GM23248 (cell line): Measurements from ENCODE around the gene LRRC18. TPM values are rescaled to one million over a fixed set of nuclear protein-coding genes. Genes with fewer than 3 reads are reported as not detected.

Experiments used
- DNase-seq: peaks from one replicate; pipeline ENCODE4 v3.0.0-alpha.2; 2015
- H2AFZ ChIP-seq: fragments of 200-600 bp; sonication (generic); 2 replicates; pipeline ENCODE4 v1.6.1; 2016; ENCODE audit warnings: antibody characterized with exemption
- H3F3A ChIP-seq: fragments of 200-600 bp; sonication (generic); 2 replicates; pipeline ENCODE4 v1.6.1; 2016; ENCODE audit warnings: mild to moderate bottlenecking, antibody characterized with exemption, mixed run types; ENCODE audit not compliant: insufficient read depth
- H3K27ac ChIP-seq: fragments of 200-600 bp; sonication (generic); 2 replicates; pipeline ENCODE4 v1.5.1; 2016; ENCODE audit warnings: mild to moderate bottlenecking
- H3K27me3 ChIP-seq: fragments of 200-600 bp; sonication (generic); replicated peaks from 2 replicates; pipeline ENCODE4 v1.6.1; 2016; ENCODE audit warnings: mild to moderate bottlenecking; ENCODE audit not compliant: insufficient read depth
- H3K36me3 ChIP-seq: fragments of 200-600 bp; sonication (generic); 2 replicates; pipeline ENCODE4 v1.6.1; 2016; ENCODE audit warnings: low read depth, mild to moderate bottlenecking
- H3K4me1 ChIP-seq: fragments of 200-600 bp; sonication (generic); 2 replicates; pipeline ENCODE4 v1.6.1; 2016; ENCODE audit warnings: mild to moderate bottlenecking; ENCODE audit not compliant: insufficient read depth
- H3K4me2 ChIP-seq: fragments of 200-600 bp; sonication (generic); one replicate; pipeline ENCODE4 v1.6.1; 2016; ENCODE audit warnings: mild to moderate bottlenecking; ENCODE audit not compliant: unreplicated experiment
- H3K4me3 ChIP-seq: fragments of 200-600 bp; sonication (generic); 2 replicates; pipeline ENCODE4 v1.5.1; 2016; ENCODE audit warnings: mild to moderate bottlenecking
- H3K79me2 ChIP-seq: fragments of 200-600 bp; sonication (generic); 2 replicates; pipeline ENCODE4 v1.6.1; 2016; ENCODE audit warnings: mild to moderate bottlenecking; ENCODE audit not compliant: insufficient read depth
- H3K9ac ChIP-seq: fragments of 200-600 bp; sonication (generic); 2 replicates; pipeline ENCODE4 v1.6.1; 2016; ENCODE audit warnings: mild to moderate bottlenecking
- H3K9me2 ChIP-seq: fragments of 200-600 bp; sonication (generic); 2 replicates; pipeline ENCODE4 v1.6.1; 2016; ENCODE audit warnings: mixed run types, mild to moderate bottlenecking, moderate library complexity; ENCODE audit not compliant: insufficient read depth
- H3K9me3 ChIP-seq: fragments of 200-600 bp; sonication (generic); one replicate; pipeline ENCODE4 v1.6.1; 2017; ENCODE audit warnings: low read depth
- H4K20me1 ChIP-seq: fragments of 200-600 bp; sonication (generic); 2 replicates; pipeline ENCODE4 v1.6.0; 2016; ENCODE audit not compliant: insufficient read depth
- EZH2 ChIP-seq: fragments of 200-600 bp; sonication (generic); IDR thresholded peaks from 2 replicates; pipeline ENCODE4 v1.6.1; 2018; ENCODE audit warnings: antibody characterized with exemption, mild to moderate bottlenecking; ENCODE audit not compliant: insufficient read depth, poor library complexity, severe bottlenecking
- EZH2phosphoT487 ChIP-seq: fragments of 200-600 bp; sonication (generic); IDR thresholded peaks from 2 replicates; pipeline ENCODE4 v1.6.1; 2018; ENCODE audit warnings: antibody characterized with exemption, moderate library complexity, mild to moderate bottlenecking, low read depth; ENCODE audit not compliant: insufficient read depth
- WGBS, 2 experiments: methylation state at CpG; one replicate each; pipeline ENCODE4 v1.1.6; 2015 to 2017; ENCODE audit warnings: low lambda C conversion rate in 2 of 2, low coverage in 1 of 2; ENCODE audit errors: missing lambda C conversion rate in 2 of 2; 5-methylcytosine and 5-hydroxymethylcytosine counted together
- in situ Hi-C: fragments of 300-500 bp; cut with MboI; formaldehyde crosslinking; loops from 2 replicates; pipeline ENCODE4 v1.15.0; 2020
- polyA plus RNA-seq: library from polyadenylated mRNA; unstranded; fragments of >200 nt; fragmentation: Nextera tagmentation; extraction: Ambion mirVana; gene quantifications from 2 replicates; pipeline ENCODE4 v1.2.1, GENCODE V29; 2016
- total RNA-seq: library from RNA; depleted of rRNA; stranded (reverse); fragments of >200 nt; shearing (Covaris generic); gene quantifications from 2 replicates; pipeline ENCODE4 v1.2.3, GENCODE V29; 2014

LRRC18 gene
- total and polyA plus RNA-seq, 2 experiments from 2014 or later: not detected

- H3K9ac ChIP-seq: no peak overlapping the region
- H2AFZ ChIP-seq: no peak overlapping the region
- DNase-seq: no peak
- H3F3A ChIP-seq: no peaks in the 10 kb centered on the region
- peaks cover 35% of the 10 kb centered on the region for H3K27me3 ChIP-seq
- no peaks in the 10 kb centered on the region for H3K4me1 ChIP-seq
- no peak for TF ChIP-seq EZH2phosphoT487
- no peak for TF ChIP-seq EZH2
- no peak overlapping the region for H3K27ac ChIP-seq
- no peaks in the 10 kb centered on the region for H3K79me2 ChIP-seq
- no peak overlapping the region for H3K4me3 ChIP-seq
- 56 to 59% methylated on average over 1 of the region's 1 CpG for WGBS, 2 experiments
- no peaks in the 10 kb centered on the region for H3K9me2 ChIP-seq
- H3K9me3 ChIP-seq: no peaks in the 10 kb centered on the region
- H4K20me1 ChIP-seq: no peaks in the 10 kb centered on the region
- no peak overlapping the region for H3K4me2 ChIP-seq
- H3K36me3 ChIP-seq: no peaks in the 10 kb centered on the region
- in situ Hi-C loops: no loop called here
Measured at GRCh38 chr10:48964038-48964437, 24.4 kb upstream of the LRRC18 start.

- no peak for DNase-seq
- Histone ChIP-seq H3F3A (no peaks in the 10 kb centered on the region), H3K36me3 (no peaks in the 10 kb centered on the region), H3K9me3 (no peaks in the 10 kb centered on the region), H3K4me1 (no peaks in the 10 kb centered on the region), H3K9me2 (no peaks in the 10 kb centered on the region), H4K20me1 (no peaks in the 10 kb centered on the region), H3K9ac (no peak overlapping the region), H3K4me3 (no peak overlapping the region), H3K4me2 (no peak overlapping the region), H2AFZ (no peak overlapping the region), H3K27ac (no peak overlapping the region), H3K79me2 (no peaks in the 10 kb centered on the region), H3K27me3 (peaks cover 28% of the 10 kb centered on the region)
- in situ Hi-C loops: no loop called here
- TF ChIP-seq EZH2phosphoT487: no peak
- no peak for TF ChIP-seq EZH2
- WGBS, 2 experiments: 29 to 33% methylated on average over 1 of the region's 1 CpG
Measured at GRCh38 chr10:48958598-48959190, 19.1 kb upstream of the LRRC18 start.

- in situ Hi-C loops: no loop called here
- H3K79me2 ChIP-seq: no peaks in the 10 kb centered on the region
Measured at GRCh38 chr10:48957361-48958151, 17.9 kb upstream of the LRRC18 start.

GRCh38 chr10:48951707-48952106 lies 12.1 kb upstream of the LRRC18 start:
- no peaks in the 10 kb centered on the region for H3K9me3 ChIP-seq
- no peak overlapping the region for H3K4me2 ChIP-seq
- H3F3A ChIP-seq: no peaks in the 10 kb centered on the region
- in situ Hi-C loops: no loop called here
- H3K79me2 ChIP-seq: no peaks in the 10 kb centered on the region
- H3K27me3 ChIP-seq: peaks cover 43% of the 10 kb centered on the region
- H3K4me1 ChIP-seq: no peaks in the 10 kb centered on the region
- no peak for DNase-seq
- 54 to 56% methylated on average over 7 of the region's 7 CpGs for WGBS, 2 experiments
- H4K20me1 ChIP-seq: no peaks in the 10 kb centered on the region
- no peak overlapping the region for H3K9ac ChIP-seq
- H3K4me3 ChIP-seq: no peak overlapping the region
- H2AFZ ChIP-seq: no peak overlapping the region
- no peak overlapping the region for H3K27ac ChIP-seq
- H3K9me2 ChIP-seq: no peaks in the 10 kb centered on the region
- H3K36me3 ChIP-seq: no peaks in the 10 kb centered on the region
- TF ChIP-seq EZH2phosphoT487 (no peak), EZH2 (no peak)

More at GRCh38 chr10:48957361-48958151, 17.9 kb upstream of the LRRC18 start:
- Histone ChIP-seq H4K20me1 (no peaks in the 10 kb centered on the region), H3K27me3 (peaks cover 32% of the 10 kb centered on the region), H3K9me3 (no peaks in the 10 kb centered on the region), H3K36me3 (no peaks in the 10 kb centered on the region), H3K4me1 (no peaks in the 10 kb centered on the region), H2AFZ (no peak overlapping the region), H3K4me2 (no peak overlapping the region), H3K4me3 (no peak overlapping the region), H3K9ac (no peak overlapping the region), H3K9me2 (no peaks in the 10 kb centered on the region), H3K27ac (no peak overlapping the region), H3F3A (no peaks in the 10 kb centered on the region)
- WGBS, 2 experiments: 68 to 69% methylated on average over 15 to 16 of the region's 16 CpGs
- TF ChIP-seq EZH2phosphoT487 (no peak), EZH2 (no peak)
- DNase-seq: no peak
